LHCN-M2 (cell line): ENCODE results near the gene DCC. TPM values are rescaled to one million over a fixed set of nuclear protein-coding genes. Genes with fewer than 3 reads are reported as not detected.

Experiments used
- DNase-seq: peaks from one replicate; pipeline ENCODE4 v3.0.0-alpha.2; 2012; ENCODE audit warnings: low read depth
- total RNA-seq: library from RNA; depleted of rRNA; stranded (reverse); fragments of >200 nt; gene quantifications from 2 replicates; pipeline ENCODE4 v1.2.3, GENCODE V29; 2014

DCC gene
- total RNA-seq, 1 experiment from 2014 or later, result not detected

DNA sequence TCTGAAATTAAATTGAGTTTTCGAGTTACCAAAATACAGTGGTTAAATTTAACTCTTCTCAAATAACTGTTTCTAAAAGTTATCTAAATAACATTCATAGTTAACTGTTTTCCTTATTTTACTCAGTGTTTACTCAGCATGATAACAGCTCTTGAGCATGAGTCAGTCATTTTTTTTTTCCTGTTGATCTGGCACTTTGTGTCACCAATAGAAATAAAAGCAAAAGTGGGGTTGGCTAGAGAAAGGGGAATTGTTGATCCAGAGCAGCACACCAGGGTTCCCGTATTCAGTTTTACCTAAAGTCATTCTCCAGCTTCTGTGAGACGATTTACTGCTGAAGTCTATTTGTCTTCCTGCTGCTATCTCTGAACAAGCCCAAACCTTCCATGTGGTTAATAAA, 851.6 kb downstream of the DCC start:
- no peak for DNase-seq

GRCh38 chr18:53193870-53194269, 853.9 kb downstream of the DCC start:
- no peak for DNase-seq

DNA sequence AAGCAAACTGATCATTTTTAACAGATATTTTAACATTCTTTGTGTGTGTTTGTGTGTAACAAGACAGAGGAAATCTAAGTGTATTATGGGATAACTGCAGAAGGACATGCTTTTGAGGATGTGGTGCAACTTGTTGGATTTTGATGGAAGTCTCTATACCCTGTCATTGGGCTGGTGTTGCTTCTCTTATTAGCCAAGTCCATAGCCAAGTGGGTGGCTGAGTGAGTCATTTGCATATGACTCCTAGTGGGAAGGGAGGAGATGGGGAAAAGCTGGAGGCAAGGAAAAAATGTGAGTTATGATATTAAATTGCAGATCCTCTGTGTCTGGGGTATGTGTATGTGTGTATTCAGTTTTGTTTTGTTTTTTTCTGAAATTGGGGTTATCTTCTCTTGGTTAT, 879.9 kb downstream of the DCC start:
- no peak for DNase-seq

DNA sequence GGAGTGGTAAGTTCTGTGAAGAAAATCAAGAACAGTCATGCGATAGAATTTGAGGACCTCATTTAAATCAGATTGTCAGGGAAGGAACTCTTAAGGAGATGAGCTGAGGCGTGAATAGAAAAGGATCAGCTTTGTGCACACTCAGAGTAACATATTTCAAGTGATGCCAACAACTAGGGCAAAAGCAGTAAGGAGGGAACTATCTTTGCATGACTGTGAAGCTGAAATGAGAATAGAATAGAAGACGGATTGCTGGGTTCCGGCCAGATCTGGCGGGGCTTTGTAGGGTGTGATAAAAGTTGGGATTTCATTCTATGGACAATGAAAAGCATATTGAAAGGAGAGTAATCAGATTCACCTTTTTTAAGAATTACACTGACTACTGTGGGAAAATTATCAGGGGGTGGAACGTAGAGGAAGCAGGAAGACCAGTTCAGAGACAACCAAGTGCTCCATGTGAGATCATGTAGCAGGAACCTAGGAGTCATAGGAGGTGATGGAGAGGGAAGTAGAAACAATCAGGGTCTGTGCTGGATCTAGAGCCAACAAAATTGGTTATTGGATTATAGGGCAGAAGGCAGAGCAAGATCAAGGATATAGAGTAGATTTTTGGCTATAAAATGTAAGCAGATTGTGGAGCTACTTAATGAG, 884.3 kb downstream of the DCC start:
- no peak for DNase-seq

DNA sequence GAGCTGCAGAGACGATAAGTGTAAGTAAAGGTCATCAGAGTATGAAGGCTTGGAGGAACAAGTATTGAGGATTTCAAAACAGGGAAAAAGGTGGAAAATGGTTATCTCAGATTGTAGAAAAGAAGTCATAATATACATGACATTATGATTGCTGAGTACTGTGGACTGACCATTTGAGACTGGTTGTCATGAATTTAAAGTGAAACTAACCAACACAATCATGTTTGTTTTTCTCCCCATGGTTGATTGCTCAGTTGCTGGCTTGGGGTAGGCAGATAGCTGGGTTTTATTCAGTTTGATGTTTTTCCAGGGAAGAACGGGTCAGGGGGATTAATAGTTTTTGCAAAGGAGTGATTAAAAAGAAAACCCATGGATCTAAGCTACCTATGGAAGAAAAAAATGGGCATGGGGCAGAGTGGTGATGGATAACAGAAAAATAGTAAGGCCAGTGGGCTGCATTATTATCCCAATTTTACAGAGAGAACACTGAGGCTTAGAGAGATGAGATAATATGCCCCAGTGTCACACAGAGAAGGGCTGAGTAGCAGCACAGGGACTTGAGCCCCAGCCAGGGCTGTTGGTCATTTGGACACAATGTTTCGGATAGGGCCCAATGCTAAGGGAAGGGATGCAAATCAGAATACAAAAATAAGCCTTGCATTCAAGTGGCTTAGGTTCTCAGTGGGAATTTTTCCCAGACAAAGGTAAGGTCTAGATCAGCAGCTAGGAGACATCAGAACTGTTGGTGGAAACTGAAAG, 885.7 kb downstream of the DCC start:
- DNase-seq, result no peak

GRCh38 chr18:53234610-53235009, 894.6 kb downstream of the DCC start:
- no peak for DNase-seq

DNA sequence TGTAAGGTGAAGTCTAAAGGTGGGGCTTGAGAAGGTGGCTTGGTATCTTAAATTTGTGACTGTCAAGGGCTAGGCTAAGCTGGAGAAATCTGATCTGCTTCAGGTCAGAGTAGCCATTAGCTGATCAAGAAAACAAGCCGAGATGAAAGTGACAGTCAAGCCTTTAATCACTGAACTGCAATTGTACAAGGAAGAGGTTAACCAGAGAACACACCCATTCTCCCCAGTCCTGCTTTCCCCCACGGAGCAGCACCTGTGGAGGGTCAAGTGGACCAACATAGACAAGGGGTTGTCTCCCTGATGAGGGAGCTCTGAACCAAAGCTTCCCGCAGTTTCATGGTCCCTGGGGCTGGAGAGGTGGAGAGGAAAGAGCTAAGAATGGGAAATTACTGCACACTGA, 901.2 kb downstream of the DCC start:
- no peak for DNase-seq

DNA sequence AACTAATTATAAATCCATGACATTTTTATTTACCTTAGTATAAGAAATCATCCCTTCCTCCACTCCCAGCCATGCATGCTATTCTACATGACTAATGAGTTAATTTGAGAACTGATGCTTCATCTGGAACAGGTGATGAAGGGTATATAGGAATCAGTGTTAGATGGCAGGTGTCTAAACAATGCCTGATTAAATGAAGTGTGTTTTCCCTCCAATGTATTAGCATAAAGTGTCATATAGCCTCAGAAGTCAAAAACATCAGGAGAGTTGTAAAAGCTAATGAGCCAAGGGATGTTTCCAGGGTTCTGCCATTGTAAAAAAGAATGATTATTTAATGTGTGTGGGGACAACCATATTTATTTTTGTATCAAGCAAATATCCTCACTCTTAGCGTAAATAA, 913.8 kb downstream of the DCC start:
- no peak for DNase-seq

DNA sequence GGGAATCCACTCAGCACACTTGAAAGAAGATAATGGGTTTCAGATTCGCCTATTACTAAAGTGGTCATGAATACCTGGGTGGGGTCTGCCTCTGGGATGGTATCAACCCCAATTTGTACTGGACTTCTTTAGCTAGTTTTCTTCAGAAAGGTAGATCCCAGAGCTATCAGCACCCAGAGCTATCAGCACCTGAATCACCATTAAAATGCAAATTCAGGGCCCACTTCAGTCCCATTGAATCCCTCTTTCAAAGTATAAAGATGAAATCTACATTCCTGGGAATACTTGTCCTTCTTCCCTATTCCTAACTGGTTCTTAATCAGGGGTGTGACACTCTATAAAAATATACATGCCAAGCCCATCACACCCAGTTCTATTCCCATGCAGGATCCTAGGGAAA, 914.3 kb downstream of the DCC start:
- no peak for DNase-seq

DNA sequence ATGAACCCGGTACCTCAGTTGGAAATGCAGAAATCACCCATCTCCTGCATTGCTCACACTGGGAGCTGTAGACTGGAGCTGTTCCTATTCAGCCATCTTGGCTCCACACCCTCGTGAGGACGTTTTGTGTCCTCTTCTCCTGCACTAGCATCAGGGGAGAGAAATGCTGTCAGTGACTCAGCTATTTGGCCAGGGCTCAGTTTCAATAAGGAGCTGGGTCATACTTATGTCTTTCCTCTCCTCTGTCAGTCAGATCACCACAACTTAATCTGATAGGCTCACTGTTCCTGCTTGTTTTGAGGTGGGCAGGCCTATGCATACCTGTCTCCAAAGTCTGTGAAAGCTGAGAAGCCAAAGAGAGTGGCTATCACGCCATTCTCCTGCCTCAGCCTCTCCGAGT, 921.2 kb downstream of the DCC start:
- DNase-seq, result no peak

DNA sequence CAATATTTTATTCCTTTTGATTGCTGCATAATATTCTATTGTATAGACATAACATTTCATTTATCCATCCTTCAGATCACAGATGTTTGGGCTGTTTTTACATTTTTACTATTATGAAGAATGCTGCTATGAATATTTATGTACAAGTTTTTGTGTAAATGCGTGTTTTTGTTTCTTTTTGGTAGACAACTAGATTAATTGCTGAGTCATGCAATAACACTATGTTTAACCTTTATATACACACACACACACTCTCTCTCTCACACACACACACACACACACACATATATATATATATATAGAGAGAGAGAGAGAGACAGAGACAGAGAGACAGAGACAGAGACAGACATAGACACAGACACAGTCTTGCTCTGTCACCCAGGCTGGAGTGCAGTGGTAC, 926.9 kb downstream of the DCC start:
- DNase-seq, result no peak

DNA sequence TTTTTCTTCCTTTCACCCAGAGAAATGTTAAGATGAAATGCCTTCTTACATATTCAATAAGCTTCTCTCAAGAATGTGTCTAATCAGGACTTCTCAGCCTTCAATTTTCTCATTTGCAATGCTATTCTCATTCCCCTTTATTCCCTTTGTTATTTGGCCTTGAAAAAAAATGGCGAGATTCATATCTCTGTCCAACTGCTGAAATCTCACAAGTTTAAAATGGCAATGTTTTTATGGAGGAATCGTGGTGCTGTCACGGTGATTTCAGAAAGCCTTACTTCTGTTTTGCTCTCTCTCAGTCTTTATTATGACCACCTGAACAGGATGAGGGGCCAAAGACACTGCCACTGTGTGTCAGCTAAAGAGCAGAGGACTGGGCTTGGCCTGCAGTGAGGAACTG, 928.5 kb downstream of the DCC start:
- DNase-seq, result no peak

DNA sequence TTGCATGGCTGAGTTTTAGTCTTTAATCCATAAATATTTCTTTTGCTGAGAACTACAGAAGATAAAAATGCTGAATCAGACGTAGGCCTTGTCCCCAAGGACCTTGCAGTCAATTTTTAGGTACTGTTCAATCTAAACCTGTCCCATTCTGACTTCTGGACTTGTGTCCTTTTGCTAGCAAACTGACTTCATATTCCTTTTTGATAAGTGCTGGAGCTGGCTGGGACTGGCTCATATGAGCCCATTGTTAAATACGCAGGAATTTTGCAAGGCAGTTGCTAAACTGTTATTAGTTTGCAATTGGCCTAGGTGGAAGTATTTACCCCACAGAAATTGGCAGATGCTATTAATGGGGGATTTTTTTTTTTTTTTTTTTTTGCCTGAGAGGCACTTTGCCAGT, 941.4 kb downstream of the DCC start:
- no peak for DNase-seq

- no peak for DNase-seq
Observed at GRCh38 chr18:53283708-53284107, 943.7 kb downstream of the DCC start.

DNA sequence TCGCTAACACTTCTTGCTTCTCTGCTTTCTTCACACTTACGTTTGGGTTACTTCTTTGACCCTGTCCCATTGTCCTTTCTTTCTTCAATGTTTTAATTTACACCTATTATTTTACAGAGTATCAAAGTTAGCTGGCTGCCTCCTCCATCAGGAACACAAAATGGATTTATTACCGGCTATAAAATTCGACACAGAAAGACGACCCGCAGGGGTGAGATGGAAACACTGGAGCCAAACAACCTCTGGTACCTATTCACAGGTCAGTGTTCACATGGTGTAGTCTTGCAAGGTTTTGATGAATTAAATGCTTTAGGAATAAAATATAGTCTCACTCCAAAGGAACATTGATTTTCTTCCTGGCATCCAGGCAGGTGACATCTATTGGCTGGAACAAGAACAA, 965.5 kb downstream of the DCC start:
- no peak for DNase-seq

- DNase-seq, result no peak
Observed at GRCh38 chr18:53319628-53320027, 979.6 kb downstream of the DCC start.

DNA sequence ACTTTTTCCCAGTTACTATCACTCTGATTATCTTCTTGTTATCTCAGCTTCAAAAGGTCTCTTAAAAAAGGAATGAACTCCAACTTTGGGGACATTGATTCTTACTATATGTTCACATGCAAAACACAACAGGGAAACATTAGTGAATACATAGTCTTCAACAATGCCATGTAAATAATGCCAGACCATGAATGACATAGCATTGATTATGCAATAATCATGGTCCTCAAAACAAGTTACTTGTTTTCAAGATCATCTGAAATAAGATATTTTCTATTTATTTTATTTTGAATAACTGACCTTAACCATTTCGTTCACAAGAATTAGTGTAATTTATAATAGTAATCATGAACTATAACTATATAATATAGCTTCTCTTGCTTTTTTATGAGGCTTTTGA, 982.2 kb downstream of the DCC start:
- no peak for DNase-seq

GRCh38 chr18:53324353-53324752, 984.4 kb downstream of the DCC start:
- DNase-seq, result no peak

- no peak for DNase-seq
Observed at GRCh38 chr18:53360501-53361443, 1020.8 kb downstream of the DCC start.

- DNase-seq, result no peak
Observed at GRCh38 chr18:53375621-53376020, 1035.6 kb downstream of the DCC start.

DNA sequence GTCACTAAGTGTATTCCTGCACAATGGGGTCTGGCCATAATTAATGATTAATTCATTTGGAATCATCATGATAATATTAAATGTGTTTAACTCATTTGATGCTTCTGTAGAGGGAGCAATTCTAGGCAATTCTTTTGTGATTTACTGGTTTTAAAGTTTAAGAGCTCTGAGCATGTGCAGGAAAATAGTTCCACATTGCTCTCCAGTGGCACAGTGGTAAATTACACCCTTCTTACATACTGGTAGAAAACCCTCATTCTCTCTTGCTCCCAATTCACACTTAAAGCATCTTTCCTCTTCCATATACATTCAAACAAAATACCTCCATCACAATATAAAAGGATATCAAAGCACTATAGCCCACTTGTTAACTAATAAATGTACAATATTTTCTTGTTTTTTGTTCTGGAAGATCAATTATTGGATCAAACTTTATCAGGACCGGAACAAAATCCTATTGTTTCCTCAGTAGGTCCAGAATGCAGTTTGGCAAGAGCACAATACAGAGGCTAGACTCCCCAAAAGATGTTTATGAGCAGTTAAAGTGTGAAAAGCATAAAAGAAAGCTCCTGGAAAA, 1040.2 kb downstream of the DCC start:
- no peak for DNase-seq

DNA sequence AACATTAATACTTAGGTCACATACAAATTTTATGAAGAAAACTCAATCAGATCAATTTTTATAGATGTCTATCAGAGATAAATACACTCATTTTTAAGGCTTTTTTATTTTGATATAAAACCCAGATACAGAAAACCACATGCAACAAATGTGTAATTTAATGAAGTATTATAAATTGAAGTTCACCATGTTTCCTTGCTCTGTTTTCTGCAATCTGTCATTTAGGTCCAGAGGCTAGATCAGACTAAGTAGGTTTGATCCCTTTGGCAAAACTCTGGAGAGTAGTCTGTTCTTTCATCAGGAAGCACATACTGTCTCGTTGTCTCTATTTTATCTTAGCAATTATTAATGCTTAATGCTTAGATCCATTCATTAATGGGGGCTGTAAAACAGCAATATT, 1042.9 kb downstream of the DCC start:
- DNase-seq, result no peak
